GM12878 (cell line): ENCODE measurements around the gene GLO1.

Experiments
- CTCF ChIP-seq, 3 experiments: IDR thresholded peaks in 2 of 3; conservative IDR thresholded peaks in 1 of 3; 2 replicates each; pipeline ENCODE4 v1.5.1; 2011; ENCODE audit warnings: low read depth in 3 of 3, low read length in 3 of 3, mild to moderate bottlenecking in 3 of 3, control low read depth in 2 of 3, moderate library complexity in 2 of 3, inconsistent platforms in 1 of 3, mixed read lengths in 1 of 3; ENCODE audit not compliant: control insufficient read depth in 2 of 3, insufficient read depth in 1 of 3; ENCODE audit errors: extremely low read depth in 1 of 3
- NFYB ChIP-seq: IDR thresholded peaks from 2 replicates; pipeline ENCODE4 v1.6.1; 2011; ENCODE audit warnings: low read depth, mild to moderate bottlenecking, low read length, improper control_type of control experiment, moderate library complexity; ENCODE audit not compliant: insufficient read depth
- POLR2AphosphoS5 ChIP-seq: IDR thresholded peaks from 2 replicates; pipeline ENCODE4 v1.6.1; 2011; ENCODE audit warnings: mild to moderate bottlenecking, low read length, inconsistent platforms
- SRF ChIP-seq, 2 experiments: IDR thresholded peaks; 2 replicates each; pipeline ENCODE4 v1.6.1; 2011; ENCODE audit warnings: low read depth in 2 of 2, low read length in 2 of 2, mild to moderate bottlenecking in 1 of 2, moderate library complexity in 1 of 2
- ZNF384 ChIP-seq: IDR thresholded peaks from 2 replicates; pipeline ENCODE4 v1.6.1; 2012; ENCODE audit warnings: low read depth, mild to moderate bottlenecking, low read length, improper control_type of control experiment, borderline replicate concordance

DNA sequence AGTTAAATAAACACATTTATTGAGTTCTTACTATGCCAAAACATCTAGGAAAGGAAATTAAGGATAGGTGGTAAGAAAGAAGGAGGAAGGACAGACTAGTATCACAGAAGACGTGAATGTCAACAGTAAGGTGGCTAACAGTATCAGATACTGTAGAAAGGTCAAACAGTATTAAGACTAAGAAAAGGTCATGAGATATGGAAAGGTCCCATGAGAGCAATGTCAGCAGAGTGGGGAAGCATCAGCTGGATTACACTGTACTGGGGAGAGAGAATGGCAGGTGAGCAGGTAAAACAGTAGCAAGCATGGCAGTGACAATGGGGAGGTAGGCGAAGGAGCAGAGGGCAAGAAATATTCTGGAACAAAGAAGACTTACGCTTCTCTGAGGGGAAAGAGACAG is 18.0 kb downstream of the GLO1 start:
- no peak for TF ChIP-seq CTCF (IDR thresholded peaks at IDR 0.05 in 2 of 3, conservative IDR thresholded peaks at IDR 0.05 in 1 of 3; ENCODE audit: control insufficient read depth in 2 of 3, extremely low read depth in 1 of 3, insufficient read depth in 1 of 3, low read depth in 3 of 3, low read length in 3 of 3)
- no peak for TF ChIP-seq POLR2AphosphoS5
- no peak for TF ChIP-seq ZNF384
- no peak for TF ChIP-seq NFYB
- TF ChIP-seq SRF (IDR thresholded peaks at IDR 0.05; ENCODE audit: low read depth in 2 of 2, low read length in 2 of 2), result no peak
